Keratinocyte (primary cell): ENCODE measurements around the gene CLEC2B. TPM values are rescaled to one million over a fixed set of nuclear protein-coding genes. Genes with fewer than 3 reads are reported as not detected.
A peak's percentile ranks its signal among the peaks of the same experiment; 100 is the strongest.

Source experiments
- DNase-seq: peaks from one replicate; pipeline ENCODE4 v3.0.0-alpha.2; 2011; ENCODE audit warnings: low read depth, missing footprints, low spot score
- FAIRE-seq: peaks from 2 replicates; lab custom pipeline; 2011; peaks lifted over from hg19 to GRCh38; lab: Jason Lieb, UNC
- H2AFZ ChIP-seq: 2 replicates; pipeline ENCODE4 v1.6.0; 2012; ENCODE audit warnings: low read length, control low read depth, inconsistent platforms; ENCODE audit not compliant: control insufficient read depth
- H3K27ac ChIP-seq: 2 replicates; pipeline ENCODE4 v1.5.1; 2011; ENCODE audit warnings: low read length; ENCODE audit not compliant: control insufficient read depth, insufficient read depth
- H3K27me3 ChIP-seq: 3 replicates; pipeline ENCODE4 v1.6.0; 2011; ENCODE audit warnings: low read length; ENCODE audit not compliant: control insufficient read depth, insufficient read depth; ENCODE audit errors: extremely low read depth
- H3K36me3 ChIP-seq, 2 experiments: 2 replicates in 1 of 2; 3 replicates in 1 of 2; pipeline ENCODE4 v1.5.1; 2011; ENCODE audit warnings: low read length in 2 of 2, mild to moderate bottlenecking in 1 of 2; ENCODE audit not compliant: control insufficient read depth in 2 of 2, insufficient read depth in 2 of 2; ENCODE audit errors: extremely low read depth in 1 of 2
- H3K4me1 ChIP-seq: 3 replicates; pipeline ENCODE4 v1.5.1; 2011; ENCODE audit warnings: low read length; ENCODE audit not compliant: control insufficient read depth, insufficient read depth; ENCODE audit errors: extremely low read depth
- H3K4me2 ChIP-seq: 3 replicates; pipeline ENCODE4 v1.6.0; 2011; ENCODE audit warnings: low read depth, low read length; ENCODE audit not compliant: control insufficient read depth, insufficient read depth; ENCODE audit errors: extremely low read depth
- H3K4me3 ChIP-seq, 3 experiments: fragments of 200-600 bp in 1 of 3; sonication (generic) in 1 of 3; 2 replicates in 2 of 3; 3 replicates in 1 of 3; pipeline ENCODE4 v1.5.1; 2011 to 2016; ENCODE audit warnings: low read length in 3 of 3, mild to moderate bottlenecking in 3 of 3, control low read depth in 2 of 3, inconsistent platforms in 1 of 3, low read depth in 1 of 3, mixed read lengths in 1 of 3, mixed run types in 1 of 3, moderate library complexity in 1 of 3; ENCODE audit not compliant: control insufficient read depth in 2 of 3, insufficient read depth in 2 of 3; ENCODE audit errors: extremely low read depth in 1 of 3
- H3K79me2 ChIP-seq: 2 replicates; pipeline ENCODE4 v1.6.0; 2012; ENCODE audit warnings: low read length; ENCODE audit not compliant: control insufficient read depth, insufficient read depth
- H3K9ac ChIP-seq: 3 replicates; pipeline ENCODE4 v1.6.0; 2011; ENCODE audit warnings: low read length; ENCODE audit not compliant: control insufficient read depth, insufficient read depth; ENCODE audit errors: extremely low read depth
- H3K9me1 ChIP-seq: 3 replicates; pipeline ENCODE4 v1.6.0; 2011; ENCODE audit warnings: low read length; ENCODE audit not compliant: control insufficient read depth, insufficient read depth; ENCODE audit errors: extremely low read depth
- H3K9me3 ChIP-seq: 2 replicates; pipeline ENCODE4 v1.5.1; 2012; ENCODE audit warnings: low read depth, low read length; ENCODE audit not compliant: control insufficient read depth
- H4K20me1 ChIP-seq: 3 replicates; pipeline ENCODE4 v1.6.0; 2011; ENCODE audit warnings: low read length; ENCODE audit not compliant: control insufficient read depth, insufficient read depth; ENCODE audit errors: extremely low read depth
- EZH2 ChIP-seq: IDR thresholded peaks from one replicate; pipeline ENCODE4 v1.6.1; 2012; ENCODE audit warnings: inconsistent platforms, mild to moderate bottlenecking, low read length, moderate library complexity
- dilution Hi-C: fragments of 300-500 bp; cut with MboI; formaldehyde crosslinking; loops from one replicate; pipeline ENCODE4 v1.7.0; 2020; ENCODE audit warnings: low sequenced_read_pairs; ENCODE audit not compliant: extremely low pct_ligation_motif_present
- polyA plus RNA-seq, 5 experiments: library from polyadenylated mRNA; depleted of rRNA in 3 of 5; stranded (reverse) in 3 of 5; stranded (forward) in 1 of 5; unstranded in 1 of 5; fragments of >200 nt; gene quantifications; 1 replicate in 1 of 5; 2 replicates in 3 of 5; 3 replicates in 1 of 5; pipeline versions ENCODE4 v1.2.1 to v1.2.3, GENCODE V29; 2011 to 2012; ENCODE audit warnings: missing spikeins in 2 of 5, low read depth in 1 of 5, low replicate concordance in 1 of 5
- TF ChIP-seq, protein P1 (sequence below), 3 experiments: IDR thresholded peaks in 1 of 3; conservative IDR thresholded peaks in 1 of 3; optimal IDR thresholded peaks in 1 of 3; 2 replicates in 2 of 3; 3 replicates in 1 of 3; pipeline versions ENCODE3 to v1.5.1; 2011; ENCODE audit warnings: low read length in 3 of 3, mild to moderate bottlenecking in 3 of 3, moderate library complexity in 2 of 3, control low read depth in 1 of 3, inconsistent platforms in 1 of 3; ENCODE audit not compliant: insufficient read depth in 2 of 3; ENCODE audit errors: extremely low read depth in 1 of 3

Gene CLEC2B
- polyA plus RNA-seq, 1 donor (not counting 4 experiments of a cell fraction or from before 2014, with no cell fraction given): 31.3 TPM

DNA sequence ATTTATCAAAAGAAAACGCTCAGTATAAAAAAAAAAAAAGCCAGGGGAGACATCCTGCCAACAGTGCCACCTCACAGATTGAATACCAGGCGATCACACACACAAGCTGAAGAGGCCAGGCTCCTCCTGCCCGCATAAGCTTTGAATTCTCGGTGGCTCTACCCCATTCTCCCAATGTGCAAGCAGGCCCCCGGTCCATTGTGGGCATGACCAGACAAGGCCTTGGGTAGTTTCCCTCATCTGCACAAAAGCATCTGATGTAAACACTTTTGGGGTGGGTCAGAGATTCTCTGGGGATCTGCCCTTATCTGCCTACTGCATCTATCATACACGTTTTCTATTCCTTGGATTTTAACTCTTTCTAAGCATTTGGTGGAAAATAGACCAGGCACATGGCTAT is 28.4 kb upstream of the CLEC2B start:
- Histone ChIP-seq H3K79me2 (no peaks in the 10 kb centered on the region), H3K4me2 (peak overlapping the region; percentile 39), H3K27ac (peak overlapping the region; percentile 53), H2AFZ (peak overlapping the region; percentile 45), H3K36me3 (no peaks in the 10 kb centered on the region), H3K27me3 (no peaks in the 10 kb centered on the region), H3K9me1 (no peaks in the 10 kb centered on the region), H3K4me3 (no peak overlapping the region), H3K9ac (no peak overlapping the region), H3K9me3 (peaks cover 2% of the 10 kb centered on the region), H3K4me1 (peaks cover 12% of the 10 kb centered on the region), H4K20me1 (no peaks in the 10 kb centered on the region)
- FAIRE-seq (peak; percentile 88), DNase-seq (peak; percentile 41)
- dilution Hi-C loops: no loop called here
- TF ChIP-seq EZH2: no peak
- TF ChIP-seq, protein P1, sequence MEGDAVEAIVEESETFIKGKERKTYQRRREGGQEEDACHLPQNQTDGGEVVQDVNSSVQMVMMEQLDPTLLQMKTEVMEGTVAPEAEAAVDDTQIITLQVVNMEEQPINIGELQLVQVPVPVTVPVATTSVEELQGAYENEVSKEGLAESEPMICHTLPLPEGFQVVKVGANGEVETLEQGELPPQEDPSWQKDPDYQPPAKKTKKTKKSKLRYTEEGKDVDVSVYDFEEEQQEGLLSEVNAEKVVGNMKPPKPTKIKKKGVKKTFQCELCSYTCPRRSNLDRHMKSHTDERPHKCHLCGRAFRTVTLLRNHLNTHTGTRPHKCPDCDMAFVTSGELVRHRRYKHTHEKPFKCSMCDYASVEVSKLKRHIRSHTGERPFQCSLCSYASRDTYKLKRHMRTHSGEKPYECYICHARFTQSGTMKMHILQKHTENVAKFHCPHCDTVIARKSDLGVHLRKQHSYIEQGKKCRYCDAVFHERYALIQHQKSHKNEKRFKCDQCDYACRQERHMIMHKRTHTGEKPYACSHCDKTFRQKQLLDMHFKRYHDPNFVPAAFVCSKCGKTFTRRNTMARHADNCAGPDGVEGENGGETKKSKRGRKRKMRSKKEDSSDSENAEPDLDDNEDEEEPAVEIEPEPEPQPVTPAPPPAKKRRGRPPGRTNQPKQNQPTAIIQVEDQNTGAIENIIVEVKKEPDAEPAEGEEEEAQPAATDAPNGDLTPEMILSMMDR (optimal IDR thresholded peaks at IDR 0.05 in 1 of 3, IDR thresholded peaks at IDR 0.05 in 1 of 3, conservative IDR thresholded peaks at IDR 0.05 in 1 of 3; ENCODE audit: extremely low read depth in 1 of 3, insufficient read depth in 2 of 3, low read length in 3 of 3): no peak

GRCh38 chr12:9895215-9895971 is 26.2 kb upstream of the CLEC2B start:
- FAIRE-seq: no peak
- Histone ChIP-seq H2AFZ (peak overlapping the region; percentile 20), H3K9me1 (no peaks in the 10 kb centered on the region), H3K4me3 (no peak overlapping the region), H3K4me1 (peaks cover 12% of the 10 kb centered on the region), H3K36me3 (no peaks in the 10 kb centered on the region), H4K20me1 (no peaks in the 10 kb centered on the region), H3K79me2 (no peaks in the 10 kb centered on the region), H3K27ac (no peak overlapping the region), H3K27me3 (no peaks in the 10 kb centered on the region), H3K9ac (no peak overlapping the region), H3K4me2 (no peak overlapping the region), H3K9me3 (no peaks in the 10 kb centered on the region)
- no peak for DNase-seq
- TF ChIP-seq, protein P1 (optimal IDR thresholded peaks at IDR 0.05 in 1 of 3, IDR thresholded peaks at IDR 0.05 in 1 of 3, conservative IDR thresholded peaks at IDR 0.05 in 1 of 3; ENCODE audit: extremely low read depth in 1 of 3, insufficient read depth in 2 of 3, low read length in 3 of 3): no peak
- no peak for TF ChIP-seq EZH2
- dilution Hi-C loops: no loop called here
